PFSK-1 (cell line): Measurements from ENCODE around the gene RYR1.

Experiments used
- FOXP2 ChIP-seq: optimal IDR thresholded peaks from 2 replicates; pipeline ENCODE3; 2011; ENCODE audit warnings: borderline replicate concordance, control low read depth, inconsistent platforms; ENCODE audit not compliant: insufficient read depth; ENCODE audit errors: extremely low read length, extremely low read depth
- POLR2AphosphoS5 ChIP-seq: IDR thresholded peaks from 2 replicates; pipeline ENCODE4 v1.6.1; 2012; ENCODE audit warnings: low read depth, mild to moderate bottlenecking, control low read depth, low read length, moderate library complexity
- REST ChIP-seq, 2 experiments: IDR thresholded peaks; 2 replicates each; pipeline versions ENCODE4 v1.6.1 to v1.8.0; 2011 to 2012; ENCODE audit warnings: low read depth in 2 of 2, low read length in 2 of 2, control low read depth in 1 of 2, inconsistent platforms in 1 of 2, mild to moderate bottlenecking in 1 of 2, moderate library complexity in 1 of 2; ENCODE audit not compliant: insufficient read depth in 1 of 2
- SIN3A ChIP-seq: IDR thresholded peaks from 2 replicates; pipeline ENCODE4 v1.6.1; 2012; ENCODE audit warnings: mild to moderate bottlenecking, low read length, moderate library complexity, borderline replicate concordance; ENCODE audit not compliant: insufficient read depth
- TAF1 ChIP-seq: IDR thresholded peaks from 2 replicates; pipeline ENCODE4 v1.6.1; 2012; ENCODE audit warnings: low read length, control low read depth, borderline replicate concordance; ENCODE audit not compliant: insufficient read depth

RYR1 gene

GRCh38 chr19:38562096-38562495 lies 128.6 kb downstream of the RYR1 start:
- TF ChIP-seq REST (IDR thresholded peaks at IDR 0.05; ENCODE audit: insufficient read depth in 1 of 2, low read depth in 2 of 2, low read length in 2 of 2): no peak
- no peak for TF ChIP-seq POLR2AphosphoS5
- no peak for TF ChIP-seq SIN3A
- TF ChIP-seq FOXP2: no peak
- TF ChIP-seq TAF1: no peak

- TF ChIP-seq POLR2AphosphoS5 (no peak), TAF1 (no peak), SIN3A (no peak), REST (IDR thresholded peaks at IDR 0.05; ENCODE audit: insufficient read depth in 1 of 2, low read depth in 2 of 2, low read length in 2 of 2) (no peak), FOXP2 (no peak)
Measured at GRCh38 chr19:38563475-38563874, 130.0 kb downstream of the RYR1 start.

- TF ChIP-seq FOXP2: no peak
- no peak for TF ChIP-seq REST (IDR thresholded peaks at IDR 0.05; ENCODE audit: insufficient read depth in 1 of 2, low read depth in 2 of 2, low read length in 2 of 2)
- TF ChIP-seq POLR2AphosphoS5: no peak
- TF ChIP-seq TAF1: no peak
- no peak for TF ChIP-seq SIN3A
Measured at GRCh38 chr19:38564981-38565690, 131.6 kb downstream of the RYR1 start.

GRCh38 chr19:38565691-38566105 lies 132.2 kb downstream of the RYR1 start:
- no peak for TF ChIP-seq SIN3A

GRCh38 chr19:38569368-38569983 lies 136.0 kb downstream of the RYR1 start:
- TF ChIP-seq TAF1 (no peak), SIN3A (no peak), REST (IDR thresholded peaks at IDR 0.05; ENCODE audit: insufficient read depth in 1 of 2, low read depth in 2 of 2, low read length in 2 of 2) (no peak), FOXP2 (no peak), POLR2AphosphoS5 (no peak)
